ENCODE results near the gene SCRN3.
A peak's percentile ranks its signal among the peaks of the same experiment; 100 is the strongest.

Gene SCRN3

GRCh38 chr2:174365571-174365970 is 30.0 kb upstream of the SCRN3 start:
- H3K4me1 ChIP-seq (ENCODE audit: low read length): no peaks in the 10 kb centered on the region
- H3K4me3 ChIP-seq (ENCODE audit: low read length): no peak overlapping the region
- no peak overlapping the region for H3K9ac ChIP-seq (ENCODE audit: low read length)
- H3K27ac ChIP-seq (ENCODE audit: low read length): no peak overlapping the region
- H3K79me2 ChIP-seq (ENCODE audit: low read length): no peaks in the 10 kb centered on the region
- H3K36me3 ChIP-seq (replicated peaks; ENCODE audit: low read depth, low read length): peaks cover 17% of the 10 kb centered on the region
- no peak overlapping the region for H2AFZ ChIP-seq (ENCODE audit: low read depth, low read length)
- TF ChIP-seq CTCF (IDR thresholded peaks at IDR 0.05; ENCODE audit: low read depth, low read length) (no peak), EZH2phosphoT487 (IDR thresholded peaks at IDR 0.05; ENCODE audit: low read depth) (no peak)
- H3K27me3 ChIP-seq (ENCODE audit: low read depth, low read length): no peaks in the 10 kb centered on the region
- no peak overlapping the region for H3K4me2 ChIP-seq (ENCODE audit: low read length)
- no peaks in the 10 kb centered on the region for H4K20me1 ChIP-seq (ENCODE audit: insufficient read depth, low read length)
- H3K9me3 ChIP-seq (ENCODE audit: insufficient read depth, low read length): peaks cover 4% of the 10 kb centered on the region; the same call in 1 of the 2 replicates

- Histone ChIP-seq H3K79me2 (ENCODE audit: low read length) (no peaks in the 10 kb centered on the region), H3K4me3 (ENCODE audit: low read length) (no peak overlapping the region), H3K9me3 (ENCODE audit: insufficient read depth, low read length) (peaks cover 3% of the 10 kb centered on the region; the same call in 1 of the 2 replicates), H3K4me1 (ENCODE audit: low read length) (no peaks in the 10 kb centered on the region), H3K9ac (ENCODE audit: low read length) (no peak overlapping the region), H4K20me1 (ENCODE audit: insufficient read depth, low read length) (no peaks in the 10 kb centered on the region), H3K27ac (ENCODE audit: low read length) (no peak overlapping the region), H3K4me2 (ENCODE audit: low read length) (no peak overlapping the region), H3K27me3 (ENCODE audit: low read depth, low read length) (no peaks in the 10 kb centered on the region), H3K36me3 (replicated peaks; ENCODE audit: low read depth, low read length) (peaks cover 10% of the 10 kb centered on the region), H2AFZ (ENCODE audit: low read depth, low read length) (no peak overlapping the region)
- TF ChIP-seq EZH2phosphoT487 (IDR thresholded peaks at IDR 0.05; ENCODE audit: low read depth) (no peak), CTCF (IDR thresholded peaks at IDR 0.05; ENCODE audit: low read depth, low read length) (no peak)
These were observed 26.8 kb upstream of the SCRN3 start for GRCh38 chr2:174368691-174369090.

GRCh38 chr2:174376967-174377366 is 18.6 kb upstream of the SCRN3 start:
- no peaks in the 10 kb centered on the region for H3K79me2 ChIP-seq (ENCODE audit: low read length)
- no peak overlapping the region for H2AFZ ChIP-seq (ENCODE audit: low read depth, low read length)
- H3K27ac ChIP-seq (ENCODE audit: low read length): no peak overlapping the region
- H3K4me3 ChIP-seq (ENCODE audit: low read length): no peak overlapping the region
- no peaks in the 10 kb centered on the region for H3K27me3 ChIP-seq (ENCODE audit: low read depth, low read length)
- no peaks in the 10 kb centered on the region for H3K9me3 ChIP-seq (ENCODE audit: insufficient read depth, low read length)
- peaks cover 24% of the 10 kb centered on the region for H3K36me3 ChIP-seq (replicated peaks; ENCODE audit: low read depth, low read length)
- no peaks in the 10 kb centered on the region for H3K4me1 ChIP-seq (ENCODE audit: low read length)
- TF ChIP-seq EZH2phosphoT487 (IDR thresholded peaks at IDR 0.05; ENCODE audit: low read depth): no peak
- TF ChIP-seq CTCF (IDR thresholded peaks at IDR 0.05; ENCODE audit: low read depth, low read length): no peak
- no peak overlapping the region for H3K9ac ChIP-seq (ENCODE audit: low read length)
- H4K20me1 ChIP-seq (ENCODE audit: insufficient read depth, low read length): no peaks in the 10 kb centered on the region
- no peak overlapping the region for H3K4me2 ChIP-seq (ENCODE audit: low read length)

GRCh38 chr2:174383796-174384195 is 11.7 kb upstream of the SCRN3 start:
- no peaks in the 10 kb centered on the region for H3K79me2 ChIP-seq (ENCODE audit: low read length)
- H3K4me3 ChIP-seq (ENCODE audit: low read length): no peak overlapping the region
- H3K4me1 ChIP-seq (ENCODE audit: low read length): peaks cover 8% of the 10 kb centered on the region
- no peak overlapping the region for H3K9ac ChIP-seq (ENCODE audit: low read length)
- H3K36me3 ChIP-seq (replicated peaks; ENCODE audit: low read depth, low read length): peaks cover 26% of the 10 kb centered on the region
- TF ChIP-seq EZH2phosphoT487 (IDR thresholded peaks at IDR 0.05; ENCODE audit: low read depth) (no peak), CTCF (IDR thresholded peaks at IDR 0.05; ENCODE audit: low read depth, low read length) (no peak)
- H3K9me3 ChIP-seq (ENCODE audit: insufficient read depth, low read length): peaks cover 4% of the 10 kb centered on the region; the same call in 1 of the 2 replicates
- no peak overlapping the region for H2AFZ ChIP-seq (ENCODE audit: low read depth, low read length)
- H3K4me2 ChIP-seq (ENCODE audit: low read length): peak overlapping the region; percentile 16; the same call in 1 of the 2 replicates
- H3K27ac ChIP-seq (ENCODE audit: low read length): no peak overlapping the region
- no peaks in the 10 kb centered on the region for H4K20me1 ChIP-seq (ENCODE audit: insufficient read depth, low read length)
- no peaks in the 10 kb centered on the region for H3K27me3 ChIP-seq (ENCODE audit: low read depth, low read length)

Measured in OCI-LY3 (cell line).